ENCODE data around the gene BUD31. TPM values are rescaled to one million over a fixed set of nuclear protein-coding genes. Genes with fewer than 3 reads are reported as not detected.
A peak's percentile ranks its signal among the peaks of the same experiment; 100 is the strongest.

Gene BUD31
- total and polyA plus RNA-seq, 10 of the 15 experiments (the other 5 are each of a cell fraction or from before 2014, with no cell fraction given), result 74.2 to 317 (median 130) TPM

GRCh38 chr7:99373091-99374066 is 35.4 kb upstream of the BUD31 start:
- in situ Hi-C loops (cut with MboI), result no loop called here
- SMC1A ChIA-PET (ENCODE audit: uncharacterized antibody, unreplicated experiment), result interaction anchor here (0.6 to 1.0 kb wide), 2 partner anchors 21 to 35 kb away, joined by 3 to 4 read pairs; partner anchors contain the start of genes BUD31 and PDAP1
- no peak for TF ChIP-seq ZNF274 (IDR thresholded peaks at IDR 0.05; ENCODE audit: insufficient read depth, insufficient read length)
- TF ChIP-seq SUZ12 (IDR thresholded peaks at IDR 0.05; ENCODE audit: unreplicated experiment), result no peak
- TF ChIP-seq MLLT1 (IDR thresholded peaks at IDR 0.05), result peak; percentile 84
- TF ChIP-seq RFX5 (IDR thresholded peaks at IDR 0.05; ENCODE audit: low read depth, low read length), result no peak
- ATAC-seq (no peak), DNase-seq (ENCODE audit: low read depth, low spot score) (no peak), FAIRE-seq (no peak)
- POLR2A ChIA-PET, result interaction anchor here (0.6 to 1.8 kb wide), 4 partner anchors 35 to 279 kb away, joined by 4 to 9 read pairs (median 6); partner anchors contain the start of genes BUD31 and PDAP1
- Histone ChIP-seq H3K27ac (ENCODE audit: control insufficient read depth, insufficient read depth) (no peak overlapping the region), H3K9me3 (replicated peaks; ENCODE audit: control insufficient read depth, insufficient read depth, low read length) (no peaks in the 10 kb centered on the region), H3K4me2 (ENCODE audit: control insufficient read depth, insufficient read depth) (peak overlapping the region; percentile 94; the same call in 1 of the 2 replicates), H2AFZ (ENCODE audit: control insufficient read depth, low read depth, low read length) (no peak overlapping the region; the same call in 1 of the 2 replicates), H3K36me3 (ENCODE audit: control insufficient read depth in 2 of 2, insufficient read depth in 2 of 2, low read length in 1 of 2) (peaks cover 0 to 7% of the 10 kb centered on the region in 2 experiments; a peak in 3 of 4 replicates), H3K4me3 (peak overlapping the region; percentile 96), H3K27me3 (replicated peaks in 1 of 2; ENCODE audit: control insufficient read depth in 2 of 2, insufficient read depth in 2 of 2, low read length in 1 of 2) (no peaks in the 10 kb centered on the region), H3K9ac (ENCODE audit: control insufficient read depth, insufficient read depth, low read length) (peak overlapping the region; percentile 83), H4K20me1 (ENCODE audit: control insufficient read depth, insufficient read depth) (no peaks in the 10 kb centered on the region; the same call in 1 of the 2 replicates), H3K4me1 (ENCODE audit: control insufficient read depth, insufficient read depth, low read length) (peaks cover 14% of the 10 kb centered on the region; the same call in 1 of the 2 replicates), H3K79me2 (ENCODE audit: control insufficient read depth, insufficient read depth, low read length) (peaks cover 34% of the 10 kb centered on the region)
- CTCF ChIA-PET, result no interaction called here
- TSS peak; percentile 55 for BruUV-seq (replicated peaks)
- RAD21 ChIA-PET (ENCODE audit: unreplicated experiment), result no interaction called here
- WGBS (ENCODE audit: insufficient coverage, insufficient replicate concordance, low lambda C conversion rate, missing lambda C conversion rate), result 75% methylated on average over 41 of the region's 41 CpGs
- intact Hi-C loops (cut with micrococcal nuclease; ENCODE audit: unreplicated experiment), result loop anchor here (5.0 kb wide), 1 partner anchor 34 kb away; the partner anchor contains the start of genes BUD31 and PDAP1
